DMS 273 (cell line): Measurements from ENCODE around the gene INPP5D.
"Not testable (repeated sequence)": the region's sequence is repeated elsewhere in the genome, so short reads cannot be mapped to it uniquely, and the experiment has no call there.

Experiments
- DNase-seq: peaks from one replicate; lab custom pipeline; 2025; ENCODE audit not compliant: unreplicated experiment; lab: John Stamatoyannopoulos, UW

Gene INPP5D

DNA sequence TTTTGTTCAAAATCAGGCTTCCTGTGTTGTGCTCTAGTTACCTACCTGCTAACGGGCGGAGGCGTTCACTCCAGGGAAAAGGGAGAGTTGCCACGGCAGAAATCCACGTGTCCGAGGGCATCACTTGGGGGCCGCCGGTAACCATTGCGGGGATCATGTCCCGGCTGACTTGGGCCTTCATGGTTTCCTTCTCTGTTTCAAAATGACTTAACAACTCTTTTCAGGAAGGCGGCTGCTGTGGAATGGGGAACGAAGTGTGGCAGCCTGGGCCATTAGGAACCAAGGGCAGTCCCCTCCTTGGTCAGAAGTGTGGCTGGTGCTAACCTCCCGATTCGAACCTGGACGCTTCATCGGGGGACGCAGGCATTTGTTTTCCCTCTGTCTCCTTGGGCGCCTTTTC, 56.8 kb downstream of the INPP5D start:
- DNase-seq: no peak

DNA sequence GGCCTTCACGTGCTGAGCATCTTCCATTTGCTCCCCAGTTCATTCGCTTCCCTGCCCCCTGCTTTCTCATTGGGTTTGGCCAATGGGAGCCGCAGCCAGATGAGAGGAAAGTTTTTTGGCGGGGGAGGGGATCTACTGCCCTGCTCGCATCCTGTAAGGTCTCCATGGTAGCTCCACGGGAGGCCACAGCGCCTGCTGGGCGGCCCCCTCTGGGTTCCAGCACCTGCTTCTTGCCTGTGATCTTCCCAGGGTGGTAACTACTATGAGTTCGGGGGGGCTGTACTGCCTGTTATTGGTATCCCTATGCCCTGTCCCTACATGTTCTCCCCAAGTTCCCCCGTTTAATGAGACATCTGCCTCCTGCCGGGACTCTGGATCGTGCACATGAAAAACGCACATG, 57.2 kb downstream of the INPP5D start:
- DNase-seq: no peak

DNA sequence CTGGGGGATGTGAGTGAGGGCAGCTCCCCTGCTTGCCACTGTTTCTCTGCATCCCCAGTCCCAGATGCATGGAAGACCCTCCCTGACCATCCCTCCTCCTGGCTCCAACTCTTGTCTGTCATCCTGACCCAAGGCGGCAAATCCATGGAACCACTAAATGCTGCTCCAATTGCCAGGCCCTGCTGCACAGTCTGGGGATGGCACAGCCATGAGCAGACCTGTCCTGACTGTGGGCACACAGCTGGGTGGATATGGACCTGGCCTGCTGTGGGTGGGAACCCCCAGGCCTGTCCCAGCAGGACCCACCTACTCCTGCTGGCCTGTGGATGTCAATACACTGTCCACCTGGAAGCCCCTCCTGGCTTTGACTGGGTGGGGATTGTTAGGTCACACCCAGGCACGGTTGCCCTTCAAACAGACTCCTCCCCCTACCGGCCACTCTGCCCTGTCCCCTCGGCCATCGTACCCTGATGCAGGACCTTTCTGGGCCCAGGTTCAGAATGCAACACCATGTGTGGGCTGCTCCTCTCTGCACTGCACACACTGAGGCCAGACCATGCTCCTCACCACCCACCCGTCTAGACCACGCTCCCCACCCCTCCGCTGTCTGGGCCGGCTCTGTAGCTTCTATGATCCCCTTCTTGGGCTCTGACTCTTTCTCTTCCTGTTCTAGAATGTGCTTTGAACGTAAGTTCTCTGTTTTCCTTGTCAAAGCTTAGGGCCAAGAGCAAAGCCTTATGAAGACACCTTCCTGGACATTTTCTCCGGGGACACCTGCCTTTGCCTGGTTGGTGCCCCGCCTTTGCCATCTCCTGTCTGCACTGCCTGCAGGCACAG, 57.9 kb downstream of the INPP5D start:
- DNase-seq: no peak

DNA sequence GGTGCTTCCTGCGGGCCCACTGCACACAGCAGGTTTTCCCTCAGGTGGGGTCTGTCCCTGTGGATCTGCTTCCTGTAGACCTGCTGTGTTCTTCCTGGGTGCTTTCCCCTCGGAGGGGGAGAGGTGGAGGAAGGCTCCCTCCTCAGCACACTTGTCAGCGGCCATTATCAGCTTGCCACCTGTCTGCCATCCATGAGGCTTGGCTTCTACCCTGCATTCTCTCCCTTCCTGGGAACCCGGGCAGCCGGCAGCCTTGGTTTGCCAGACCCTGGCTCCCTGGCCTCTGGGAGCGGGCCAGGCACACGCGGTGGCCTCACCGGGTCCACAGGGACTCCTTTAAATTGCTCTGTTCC, 58.5 kb downstream of the INPP5D start:
- DNase-seq: no peak

DNA sequence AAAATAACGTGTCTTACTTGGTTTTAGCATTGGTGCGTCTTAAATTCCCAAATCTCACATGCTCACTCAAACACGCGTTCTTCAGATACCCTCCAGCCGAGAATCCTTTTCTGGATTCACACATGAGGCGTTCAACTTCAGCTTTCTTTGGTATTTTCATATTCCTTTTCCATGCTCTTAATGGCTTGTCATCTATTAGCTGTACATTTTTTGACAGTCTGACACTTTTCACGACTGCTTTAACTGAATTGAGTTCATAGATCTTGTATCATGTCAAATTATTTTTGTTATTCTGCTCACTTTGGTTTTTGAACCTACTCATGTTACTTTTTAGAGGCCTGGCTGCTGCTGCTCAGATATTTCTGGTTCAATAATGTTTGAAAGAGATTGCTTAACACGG, 59.0 kb downstream of the INPP5D start:
- no peak for DNase-seq

DNA sequence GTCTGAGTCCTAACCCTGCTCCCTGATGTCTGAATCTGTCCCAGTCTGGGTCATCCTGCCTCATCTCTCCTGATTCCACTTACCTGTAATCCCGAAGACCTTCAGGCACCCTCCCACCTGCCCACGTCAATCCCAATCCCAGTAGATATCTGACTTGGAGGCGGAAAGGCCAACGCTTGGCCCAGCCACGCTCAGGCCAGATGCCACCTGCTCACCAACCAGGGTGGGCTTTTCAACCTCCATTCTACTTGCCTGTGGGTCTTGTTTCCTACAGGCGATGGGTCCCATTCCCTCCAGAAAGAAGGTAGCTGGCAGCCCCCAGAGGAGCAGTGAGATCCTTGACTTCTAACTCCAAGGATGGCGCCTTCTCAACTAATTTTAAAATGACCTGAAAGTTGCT, 59.7 kb downstream of the INPP5D start:
- DNase-seq: no peak

DNA sequence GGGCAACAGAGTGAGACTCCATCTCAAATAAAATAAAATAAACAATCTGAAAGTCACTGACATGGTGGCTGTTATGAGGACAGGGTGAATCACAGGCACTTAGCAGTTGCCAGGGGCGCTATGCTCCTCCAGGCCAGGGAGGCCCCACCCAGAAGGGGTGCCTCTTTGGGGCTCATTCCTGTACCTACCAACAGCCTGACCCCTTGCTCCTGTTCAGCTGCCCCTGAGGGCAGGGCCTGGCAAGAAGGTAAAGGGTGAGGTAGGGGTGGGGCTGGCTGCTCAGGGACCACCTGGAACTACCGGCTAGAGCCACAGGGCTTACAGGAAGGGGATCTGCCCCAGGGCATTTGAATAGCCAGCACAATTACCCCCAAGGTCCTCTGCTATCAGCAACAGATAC, 60.3 kb downstream of the INPP5D start:
- DNase-seq: no peak

DNA sequence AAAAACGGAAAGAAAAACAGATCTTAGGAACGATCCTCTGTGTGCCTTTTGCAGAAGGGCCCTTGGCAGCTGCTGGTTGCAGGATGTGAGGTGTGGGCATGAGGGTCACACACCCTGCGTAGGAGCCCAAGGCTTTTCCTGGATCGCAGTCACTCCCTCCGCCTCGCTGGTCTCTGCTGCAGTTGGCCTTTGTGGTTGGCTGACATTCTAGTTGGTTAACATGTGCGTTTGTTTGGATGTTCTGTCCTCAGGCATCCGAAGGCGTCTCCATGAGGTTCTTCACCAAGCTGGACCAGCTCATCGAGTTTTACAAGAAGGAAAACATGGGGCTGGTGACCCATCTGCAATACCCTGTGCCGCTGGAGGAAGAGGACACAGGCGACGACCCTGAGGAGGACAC, 61.7 kb downstream of the INPP5D start:
- no peak for DNase-seq

DNA sequence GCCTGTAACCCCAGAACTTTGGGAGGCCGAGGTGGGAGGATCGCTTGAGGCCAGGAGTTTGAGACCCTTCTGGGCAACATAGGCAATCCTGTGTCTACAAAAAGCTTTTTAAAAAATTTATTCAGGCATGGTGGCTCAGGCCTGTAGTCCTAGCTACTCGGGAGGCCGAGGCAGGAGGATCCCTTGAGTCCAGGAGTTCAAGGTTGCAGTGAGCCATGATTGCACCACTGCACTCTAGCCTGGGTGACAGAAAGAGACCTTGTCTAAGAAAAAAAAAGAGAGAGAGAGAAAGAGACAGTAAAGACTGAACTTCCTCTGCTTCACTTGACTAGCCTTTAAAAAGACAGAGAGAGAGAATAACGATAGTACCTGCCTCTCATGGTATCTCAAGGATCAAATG, 62.4 kb downstream of the INPP5D start:
- no peak for DNase-seq

DNA sequence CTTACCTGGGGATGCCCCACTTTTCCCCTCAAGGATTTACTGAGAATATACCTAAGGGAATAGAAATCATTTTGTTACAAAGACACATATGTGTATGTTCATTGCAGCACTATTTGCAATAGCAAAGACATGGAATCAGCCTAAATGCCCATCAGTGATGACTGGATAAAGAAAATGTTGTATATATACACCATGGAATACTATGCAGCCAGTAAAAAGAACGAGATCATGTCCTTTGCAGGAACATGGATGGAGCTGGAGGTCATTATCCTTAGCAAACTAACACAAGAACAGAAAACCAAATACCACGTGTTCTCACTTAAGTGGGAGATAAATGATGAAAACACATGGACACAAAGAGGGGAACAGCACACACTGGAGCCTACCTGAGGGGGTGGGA, 63.4 kb downstream of the INPP5D start:
- not testable (repeated sequence) for DNase-seq

DNA sequence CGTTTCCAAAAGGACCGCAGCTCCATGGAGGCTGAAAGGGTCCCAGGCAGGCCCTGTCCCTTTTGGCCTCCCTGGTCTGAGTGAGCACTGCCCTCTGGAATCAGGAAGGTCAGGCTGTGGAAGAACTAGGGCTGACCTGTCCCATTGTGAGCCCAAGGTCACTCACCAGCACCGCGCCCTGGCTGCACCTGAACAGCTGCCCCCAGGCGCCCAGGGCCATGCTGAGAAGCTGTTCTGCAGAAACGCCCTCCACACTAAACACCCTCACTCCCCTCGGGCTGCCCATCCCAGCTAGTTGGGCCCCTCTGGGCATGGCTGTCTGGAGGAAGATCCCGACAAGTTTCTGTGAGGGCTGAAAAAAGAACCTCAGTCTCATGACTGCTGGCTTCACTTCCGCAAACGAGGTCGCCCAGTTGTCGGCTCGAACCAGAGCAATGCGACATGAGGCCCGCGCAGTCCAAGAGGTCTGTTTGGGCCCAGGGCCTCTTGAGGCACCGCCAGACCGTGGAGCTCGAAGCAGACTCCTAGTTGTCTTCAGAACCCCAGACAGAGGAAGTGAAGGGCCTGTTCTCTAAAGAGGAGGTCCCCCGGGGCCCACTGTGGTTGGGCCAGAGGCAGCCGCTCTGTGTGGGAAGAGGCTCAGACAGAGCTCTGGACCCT, 64.4 kb downstream of the INPP5D start:
- no peak for DNase-seq

DNA sequence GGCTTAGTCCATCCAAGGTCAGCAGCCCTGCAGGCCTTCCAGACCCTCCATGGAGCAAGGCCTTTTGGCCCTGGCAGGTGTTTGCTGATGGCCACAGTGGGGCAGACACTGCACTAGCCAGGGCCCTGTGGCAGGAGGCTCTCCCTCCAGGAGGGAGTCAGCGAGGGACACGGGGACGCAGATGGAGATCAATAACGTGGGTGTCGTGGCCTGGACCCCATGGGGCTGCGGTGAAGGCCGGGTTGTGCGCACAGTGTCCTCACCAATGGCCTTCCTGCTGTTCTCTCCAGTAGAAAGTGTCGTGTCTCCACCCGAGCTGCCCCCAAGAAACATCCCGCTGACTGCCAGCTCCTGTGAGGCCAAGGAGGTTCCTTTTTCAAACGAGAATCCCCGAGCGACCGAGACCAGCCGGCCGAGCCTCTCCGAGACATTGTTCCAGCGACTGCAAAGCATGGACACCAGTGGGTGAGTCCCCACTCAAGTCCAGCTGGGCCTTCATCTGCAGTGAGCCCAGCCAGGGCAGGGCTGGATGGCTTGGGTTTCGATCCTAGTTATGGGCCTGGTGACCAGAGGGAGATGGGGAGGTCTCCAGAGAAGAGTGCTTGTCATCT, 65.4 kb downstream of the INPP5D start:
- no peak for DNase-seq

DNA sequence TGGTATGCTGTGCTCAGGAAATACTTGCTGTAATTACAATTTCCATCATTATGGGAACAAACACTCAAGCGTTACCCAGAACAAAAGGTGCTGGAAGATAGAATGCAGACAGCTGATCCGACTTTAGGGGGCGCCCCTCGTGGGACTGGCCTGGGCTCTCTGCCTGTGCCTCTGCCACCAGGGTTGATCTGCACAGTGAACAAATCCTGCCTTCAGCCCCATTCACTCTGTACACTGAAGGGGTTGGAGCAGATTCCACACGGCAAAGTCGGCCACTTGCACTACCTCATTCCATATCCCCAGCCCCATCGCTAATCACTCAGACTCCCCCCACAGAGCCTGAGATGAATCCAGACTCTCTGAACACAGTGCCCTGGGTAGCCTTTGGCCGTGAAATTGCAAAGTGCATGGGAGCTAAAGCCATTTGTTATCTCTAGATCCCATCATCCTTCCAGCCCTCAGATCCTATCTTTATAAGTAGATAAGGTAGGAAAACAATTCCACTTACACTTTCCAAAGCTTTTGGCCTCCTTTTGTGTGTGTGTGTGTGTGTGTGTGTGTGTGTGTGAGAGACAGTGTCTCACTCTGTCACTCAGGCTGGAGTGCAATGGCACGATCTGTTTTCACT, 69.3 kb downstream of the INPP5D start:
- peak; percentile 33 for DNase-seq

DNA sequence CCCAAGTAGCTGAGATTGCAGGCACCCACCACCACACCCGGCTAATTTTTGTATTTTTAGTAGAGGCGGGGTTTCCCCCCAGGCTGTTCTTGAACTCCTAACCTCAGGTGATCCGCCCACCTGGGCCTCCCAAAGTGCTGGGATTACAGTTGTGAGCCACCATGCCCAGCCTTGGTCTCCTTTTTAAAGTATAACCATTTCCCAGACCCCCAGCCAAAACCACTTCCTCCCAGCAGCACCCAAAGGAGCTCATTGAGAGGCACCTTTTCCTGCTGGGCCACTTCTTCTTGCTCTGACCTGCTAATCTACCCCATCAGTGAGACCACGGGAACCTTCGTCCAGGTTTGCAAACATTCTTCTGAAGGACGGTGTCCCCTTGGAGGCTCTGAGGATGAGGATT, 69.9 kb downstream of the INPP5D start:
- no peak for DNase-seq

DNA sequence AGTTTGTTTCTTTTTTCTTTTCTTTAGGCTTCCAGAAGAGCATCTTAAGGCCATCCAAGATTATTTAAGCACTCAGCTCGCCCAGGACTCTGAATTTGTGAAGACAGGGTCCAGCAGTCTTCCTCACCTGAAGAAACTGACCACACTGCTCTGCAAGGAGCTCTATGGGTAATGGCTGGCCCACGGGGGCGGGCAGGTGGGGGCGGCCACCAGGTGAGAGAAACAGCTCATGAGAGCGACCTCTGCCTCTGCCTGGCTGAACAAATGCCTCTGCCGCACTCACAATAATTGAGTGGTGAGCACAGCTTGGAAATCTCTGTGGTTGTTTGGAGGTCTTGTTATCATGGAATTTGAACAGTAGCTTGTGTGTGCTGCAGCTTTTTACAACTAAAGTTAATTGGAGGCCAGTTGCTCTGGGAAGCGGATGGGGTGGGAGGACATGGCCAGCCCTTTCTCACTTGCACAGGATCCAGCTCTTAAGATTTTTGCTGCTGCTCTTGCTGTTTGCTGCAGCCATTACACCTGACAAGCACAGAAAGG, 70.4 kb downstream of the INPP5D start:
- no peak for DNase-seq

DNA sequence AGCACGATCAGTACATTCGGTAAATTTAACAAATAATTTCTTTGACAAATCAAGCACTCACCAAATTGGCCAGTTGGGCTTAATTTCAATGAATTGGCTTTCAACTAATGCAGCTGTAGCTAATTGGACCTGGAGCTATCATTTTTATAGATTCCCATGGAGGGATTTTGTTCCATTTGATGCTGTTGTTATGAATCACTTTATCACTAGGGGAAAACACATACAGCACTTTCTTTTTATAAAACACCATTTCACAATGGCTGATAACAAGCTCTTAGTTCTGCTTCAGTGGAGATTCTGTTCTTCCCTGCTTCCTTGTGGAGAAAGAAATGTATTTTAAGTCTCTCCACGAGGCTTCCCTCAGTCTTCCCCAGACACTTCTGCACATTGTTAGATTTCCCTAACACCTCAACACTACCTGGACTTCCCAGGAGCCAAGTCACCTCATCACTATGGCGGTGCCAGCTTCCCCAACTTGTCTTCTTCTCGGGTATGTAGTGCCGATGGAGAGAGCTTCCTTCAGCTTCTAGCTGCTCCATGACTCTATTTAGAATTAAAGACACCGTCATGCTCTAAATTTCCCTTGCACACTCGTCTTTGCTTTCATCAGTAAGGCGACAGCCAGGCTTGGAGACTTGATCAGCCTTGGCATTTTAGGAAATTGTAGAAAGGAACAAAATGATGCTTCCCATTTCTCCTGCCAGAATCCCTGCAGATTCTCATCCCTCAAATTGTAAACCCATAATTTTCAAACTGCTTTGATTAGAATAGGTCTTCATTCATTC, 72.0 kb downstream of the INPP5D start:
- no peak for DNase-seq

DNA sequence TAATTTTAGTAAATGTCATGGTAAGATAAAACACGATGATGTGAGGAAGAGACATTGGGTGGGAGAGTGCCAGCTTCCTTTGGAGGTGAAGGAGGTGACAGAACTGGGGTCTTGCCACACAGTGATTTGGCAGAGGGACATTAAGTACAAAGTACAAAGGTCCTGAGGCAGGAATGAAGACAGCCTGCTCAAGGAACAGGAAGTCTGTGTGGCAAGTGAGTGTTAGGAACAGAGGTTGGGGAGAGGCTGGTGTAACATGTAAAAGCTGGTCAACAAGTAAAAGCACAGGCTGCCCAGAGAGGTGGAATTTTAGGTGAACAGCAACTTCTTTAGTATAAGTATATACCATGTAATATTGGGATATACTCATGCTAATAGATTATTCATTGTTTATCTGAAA, 73.1 kb downstream of the INPP5D start:
- no peak for DNase-seq

DNA sequence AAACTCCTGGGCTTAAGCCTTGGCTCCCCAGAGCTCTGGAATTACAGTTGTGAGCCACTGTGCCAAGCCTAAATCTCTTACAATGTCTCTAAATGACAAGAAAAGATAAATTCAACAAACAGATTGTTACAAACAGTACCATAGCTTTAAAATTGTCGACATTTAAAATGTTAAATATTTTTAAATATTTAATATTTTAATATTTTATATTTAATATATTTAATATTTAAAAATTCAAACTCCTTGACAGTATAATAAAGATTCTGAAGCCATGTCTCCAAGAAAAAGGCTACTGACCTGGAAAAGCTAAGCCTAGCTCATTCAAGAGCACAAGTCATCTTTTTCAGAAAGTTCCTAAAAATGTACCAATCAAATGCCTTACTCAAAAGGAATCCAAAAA, 75.3 kb downstream of the INPP5D start:
- DNase-seq: no peak

DNA sequence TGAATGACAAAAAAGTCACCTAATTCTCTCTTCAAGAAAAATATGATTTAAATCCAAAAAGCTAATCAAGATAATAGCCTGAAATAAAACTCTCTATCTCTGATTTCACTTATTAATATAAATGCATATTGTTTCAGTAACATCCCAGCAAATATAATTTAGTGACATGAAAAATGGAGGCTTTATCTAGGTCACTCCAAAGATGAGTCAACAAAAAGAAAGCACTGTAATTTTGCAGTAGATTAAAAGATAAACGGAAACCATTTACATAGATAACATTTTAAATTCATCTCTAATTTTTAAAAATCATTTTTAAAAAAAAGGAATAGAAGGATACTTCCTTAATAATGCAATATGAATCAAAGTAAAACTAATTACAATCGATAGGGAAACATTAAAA, 76.9 kb downstream of the INPP5D start:
- DNase-seq: no peak

DNA sequence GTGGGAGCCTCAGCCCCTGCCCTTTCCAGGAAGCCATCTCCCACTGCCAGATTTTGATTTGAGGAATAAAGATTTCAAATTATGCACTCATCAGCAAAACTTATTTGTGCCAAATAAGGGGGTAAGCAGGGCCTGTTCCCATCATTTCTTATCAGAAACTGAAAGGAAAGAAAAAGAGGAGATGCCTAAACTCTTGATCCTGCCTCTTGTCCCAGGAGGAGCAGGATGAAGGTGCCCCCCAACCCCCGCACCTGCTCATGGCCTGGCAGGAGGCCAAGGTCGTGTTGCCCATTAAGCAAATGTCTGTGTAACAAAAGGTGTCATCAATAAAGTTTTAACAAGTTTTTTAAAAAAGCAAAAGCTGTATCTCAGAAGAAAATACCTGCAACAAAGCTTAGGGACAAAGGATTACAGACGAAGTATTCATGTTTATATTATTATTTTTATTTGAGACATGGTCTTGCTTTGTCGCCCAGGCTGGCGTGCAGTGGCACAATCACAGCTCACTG, 80.0 kb downstream of the INPP5D start:
- no peak for DNase-seq

DNA sequence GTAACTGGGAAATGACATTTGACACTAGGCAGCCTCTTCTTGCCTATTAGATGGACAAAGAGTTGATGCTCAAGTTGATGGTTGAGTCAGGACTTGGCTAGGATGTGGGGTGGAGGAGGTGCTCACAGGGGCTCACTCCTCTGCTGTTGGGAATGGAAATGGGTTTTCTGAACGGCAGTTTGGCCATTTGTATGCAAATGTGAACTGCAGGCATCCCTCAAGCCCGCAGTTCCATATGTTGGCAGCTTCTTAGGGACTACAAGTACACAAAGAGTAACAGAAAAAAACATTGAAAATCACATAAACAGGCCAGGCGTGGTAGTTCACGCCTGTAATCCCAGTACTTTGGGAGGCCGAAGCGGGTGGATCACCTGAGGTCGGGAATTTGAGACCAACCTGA, 80.8 kb downstream of the INPP5D start:
- no peak for DNase-seq
